ENCODE results near the gene TAF13. TPM values are rescaled to one million over a fixed set of nuclear protein-coding genes. Genes with fewer than 3 reads are reported as not detected.

Gene TAF13, protein sequence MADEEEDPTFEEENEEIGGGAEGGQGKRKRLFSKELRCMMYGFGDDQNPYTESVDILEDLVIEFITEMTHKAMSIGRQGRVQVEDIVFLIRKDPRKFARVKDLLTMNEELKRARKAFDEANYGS
- 10 to 100 TPM; 12.5 to 14.6 TPM for total RNA-seq
- polyA plus RNA-seq: 1 to 10 TPM in 1 of 2 donors, under 1 TPM in 1; 0.68 to 1.3 TPM

DNA sequence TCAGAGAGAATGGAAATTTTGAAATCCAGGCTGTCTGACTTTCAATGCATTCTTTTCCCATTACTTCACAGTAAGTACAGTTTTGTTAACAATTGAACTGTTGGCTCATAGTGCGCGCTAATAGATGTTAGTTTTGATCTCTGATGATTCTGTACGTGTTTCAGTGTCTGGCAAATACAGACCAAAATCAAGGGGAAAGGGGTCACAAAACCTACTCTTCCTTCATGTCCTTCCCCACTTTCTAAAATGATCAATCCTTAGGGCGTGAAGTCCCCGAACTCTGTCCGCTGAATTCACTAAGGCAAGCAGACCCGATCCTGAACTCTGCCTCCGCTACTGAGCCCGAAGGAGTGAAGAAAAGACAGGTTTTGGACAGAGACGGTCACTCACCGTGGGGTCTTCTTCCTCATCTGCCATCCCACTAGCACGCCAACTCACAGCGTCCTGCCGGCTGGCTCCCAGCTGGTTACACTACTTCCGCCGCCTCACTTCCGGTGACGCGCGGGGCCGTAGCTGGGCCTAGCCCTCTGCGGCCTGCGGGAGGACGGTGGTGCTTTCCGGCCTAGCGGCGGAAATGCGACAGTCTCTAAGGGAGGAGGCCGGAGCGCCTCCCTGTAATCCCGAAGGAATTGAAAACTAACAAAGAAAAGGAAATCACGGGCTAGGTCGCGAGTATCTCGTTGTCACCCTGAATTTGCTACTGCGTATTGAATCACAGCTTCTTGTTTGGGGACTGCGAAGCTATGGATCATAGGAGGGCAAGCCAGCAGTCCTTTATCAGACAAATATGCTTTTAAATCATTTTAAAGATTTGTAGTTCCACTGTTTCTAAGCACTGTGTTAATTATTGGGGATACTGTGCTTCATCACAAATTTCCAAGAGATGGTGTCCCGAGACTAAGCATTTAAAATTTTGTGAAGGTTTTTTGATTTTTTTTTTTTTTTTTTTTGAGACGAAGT is at the start of gene TAF13:
Gene TAF13 (minus strand): TSS at position 473 of the 960 bp plus-strand sequence. CDS start 56 bp downstream, at position 417.
- Histone ChIP-seq H3K27me3 (ENCODE audit: insufficient read depth, low read length) (no peaks in the 10 kb centered on the region), H3K9me3 (ENCODE audit: control insufficient read depth in 1 of 2, low read length in 2 of 2) (no peaks in the 10 kb centered on the region), H3K36me3 (ENCODE audit: insufficient read depth, low read length) (no peaks in the 10 kb centered on the region), H3K27ac (ENCODE audit: low read depth, low read length) (peak within 1 kb of the TSS; percentile 93), H3K4me3 (ENCODE audit: low read length in 2 of 2) (peak within 1 kb of the TSS; percentile 95 to 99), H3K4me1 (ENCODE audit: insufficient read depth, low read length) (peaks cover 17% of the 10 kb centered on the region)
- peak within 1 kb of the TSS; percentile 95 to 100 (median 96) for H3K4me3 Mint-ChIP-seq
- ChIA-PET CTCF (ENCODE audit: partially characterized antibody) (interaction anchor here (0.7 to 2.8 kb wide), 9 partner anchors 9 to 362 kb away, joined by 3 to 21 read pairs (median 4); partner anchors contain the start of gene TMEM167B), POLR2A (ENCODE audit: partially characterized antibody) (interaction anchor here (0.7 to 3.9 kb wide), 18 partner anchors 10 to 1888 kb away, joined by 3 to 55 read pairs (median 5); partner anchors contain the start of genes CLCC1, ELAPOR1, HENMT1 and PRPF38B)
- DNase-seq: peak; percentile 82 to 88 (median 85)
- peaks cover 0 to 2% (median 0%) of the 10 kb centered on the region in 8 donors for H3K9me3 Mint-ChIP-seq
- H3K4me1 Mint-ChIP-seq: peaks cover 7 to 23% (median 17%) of the 10 kb centered on the region in 4 donors
- H3K27ac Mint-ChIP-seq: peak within 1 kb of the TSS; percentile 99 to 100 (median 99)
- peaks cover 3 to 22% of the 10 kb centered on the region in 2 donors for H3K36me3 Mint-ChIP-seq
- no peaks in the 10 kb centered on the region for H3K27me3 Mint-ChIP-seq
- intact Hi-C loops (cut with micrococcal nuclease): loop anchor here (1.0 to 2.0 kb wide), 5 partner anchors 14 to 113 kb away; partner anchors contain the start of genes CLCC1, TMEM167B and WDR47

DNA sequence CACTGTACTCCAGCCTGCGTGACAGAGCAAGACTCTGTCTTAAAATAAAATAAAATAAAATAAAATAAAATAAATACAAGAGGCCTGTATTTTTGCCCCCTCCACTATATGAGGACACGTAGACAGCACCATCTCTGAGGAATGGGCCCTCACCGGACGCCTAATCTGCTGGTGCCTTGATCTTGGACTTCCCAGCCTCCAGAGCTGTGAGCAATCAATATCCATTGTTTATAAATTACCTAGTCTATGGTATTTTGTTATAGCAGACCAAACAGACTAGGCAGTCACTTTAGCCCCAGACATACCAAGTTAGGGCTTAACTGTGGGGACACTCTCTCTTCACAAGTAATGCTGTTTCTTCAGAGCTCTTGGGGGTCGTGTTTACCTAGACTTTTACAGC is 44.6 kb upstream of the TAF13 start:
- no peaks in the 10 kb centered on the region for H3K9me3 Mint-ChIP-seq
- CTCF ChIA-PET (ENCODE audit: partially characterized antibody): no interaction called here
- no peak overlapping the region for H3K27ac Mint-ChIP-seq

DNA sequence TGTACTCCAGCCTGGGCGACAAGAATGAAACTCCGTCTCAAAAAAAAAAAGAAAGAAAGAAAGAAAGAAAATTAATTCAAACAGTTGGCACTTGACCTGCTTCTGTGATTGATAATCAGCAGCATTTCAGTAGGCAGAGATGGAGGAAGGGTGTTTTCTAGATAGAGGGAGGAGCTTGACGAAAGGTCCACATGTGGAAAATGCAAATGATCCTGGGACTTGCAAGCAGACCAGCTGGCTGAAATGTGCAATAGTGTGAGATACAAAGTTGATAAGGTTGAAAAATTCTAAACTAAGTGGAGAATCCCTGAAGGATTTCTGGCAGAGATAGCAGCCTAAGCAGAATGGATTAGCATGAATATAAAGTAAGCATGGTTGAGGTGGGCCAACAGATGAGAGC is 42.3 kb upstream of the TAF13 start:
- Histone ChIP-seq H3K4me1 (ENCODE audit: insufficient read depth, low read length) (peaks cover 14% of the 10 kb centered on the region), H3K27ac (ENCODE audit: low read depth, low read length) (no peak overlapping the region), H3K9me3 (ENCODE audit: control insufficient read depth in 1 of 2, low read length in 2 of 2) (no peaks in the 10 kb centered on the region), H3K4me3 (ENCODE audit: low read length in 2 of 2) (no peak overlapping the region), H3K27me3 (ENCODE audit: insufficient read depth, low read length) (no peaks in the 10 kb centered on the region), H3K36me3 (ENCODE audit: insufficient read depth, low read length) (no peaks in the 10 kb centered on the region)
- Mint-ChIP-seq H3K9me3 (peaks cover 0 to 5% (median 0%) of the 10 kb centered on the region in 8 donors), H3K27ac (no peak overlapping the region), H3K27me3 (peaks cover 0 to 2% of the 10 kb centered on the region in 2 donors), H3K4me3 (no peak overlapping the region), H3K4me1 (peaks cover 16 to 25% (median 21%) of the 10 kb centered on the region in 4 donors), H3K36me3 (peaks cover 5 to 12% of the 10 kb centered on the region in 2 donors)
- intact Hi-C loops (cut with micrococcal nuclease): loop anchor here (10.0 kb wide), 1 partner anchor 553 kb away; the partner anchor contains the start of gene EEIG2
- DNase-seq: no peak
- POLR2A ChIA-PET (ENCODE audit: partially characterized antibody): interaction anchor here (1.1 kb wide), 1 partner anchor 18 kb away, joined by 4 read pairs; no protein-coding TSS in a partner anchor
- CTCF ChIA-PET (ENCODE audit: partially characterized antibody): no interaction called here

More for the DNA sequence above, 44.6 kb upstream of the TAF13 start:
- POLR2A ChIA-PET (ENCODE audit: partially characterized antibody): no interaction called here
- Mint-ChIP-seq H3K27me3 (no peaks in the 10 kb centered on the region), H3K4me1 (peaks cover 0 to 8% (median 5%) of the 10 kb centered on the region in 4 donors), H3K4me3 (no peak overlapping the region), H3K36me3 (peaks cover 1 to 12% of the 10 kb centered on the region in 2 donors)
- H3K4me1 ChIP-seq (ENCODE audit: insufficient read depth, low read length): no peaks in the 10 kb centered on the region
- no peaks in the 10 kb centered on the region for H3K9me3 ChIP-seq (ENCODE audit: control insufficient read depth in 1 of 2, low read length in 2 of 2)
- intact Hi-C loops (cut with micrococcal nuclease): no loop called here
- H3K27ac ChIP-seq (ENCODE audit: low read depth, low read length): no peak overlapping the region
- no peaks in the 10 kb centered on the region for H3K36me3 ChIP-seq (ENCODE audit: insufficient read depth, low read length)
- no peaks in the 10 kb centered on the region for H3K27me3 ChIP-seq (ENCODE audit: insufficient read depth, low read length)
- no peak overlapping the region for H3K4me3 ChIP-seq (ENCODE audit: low read length in 2 of 2)
- DNase-seq: no peak

DNA sequence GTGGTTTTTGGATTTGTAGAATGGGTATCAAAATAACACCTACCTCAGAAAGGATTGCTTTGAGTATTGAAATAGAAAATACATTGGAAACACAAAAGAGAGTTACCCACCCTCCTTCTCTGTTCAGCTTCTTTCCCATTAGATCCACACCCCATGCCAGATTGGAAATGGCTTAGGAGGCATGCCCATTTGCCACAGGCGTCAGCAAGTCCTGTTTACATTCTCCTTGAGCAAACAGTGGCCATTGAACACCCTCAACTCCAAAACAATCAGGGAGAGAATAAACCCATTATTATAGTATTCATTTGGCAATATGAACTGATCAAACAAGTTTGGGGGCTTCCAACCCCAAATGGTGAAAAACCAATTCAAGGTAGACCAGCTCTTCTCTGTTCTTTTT is 40.5 kb upstream of the TAF13 start:
- intact Hi-C loops (cut with micrococcal nuclease): loop anchor here (10.0 kb wide), 1 partner anchor 551 kb away; the partner anchor contains the start of gene EEIG2
- peaks cover 24% of the 10 kb centered on the region for H3K4me1 ChIP-seq (ENCODE audit: insufficient read depth, low read length)
- H3K27ac ChIP-seq (ENCODE audit: low read depth, low read length): no peak overlapping the region
- H3K36me3 ChIP-seq (ENCODE audit: insufficient read depth, low read length): no peaks in the 10 kb centered on the region
- Mint-ChIP-seq H3K36me3 (peaks cover 9 to 12% of the 10 kb centered on the region in 2 donors), H3K27ac (peak overlapping the region in 1 of 7 donors; percentile 39), H3K4me3 (no peak overlapping the region), H3K27me3 (peaks cover 0 to 2% of the 10 kb centered on the region in 2 donors), H3K4me1 (peaks cover 26 to 35% (median 28%) of the 10 kb centered on the region in 4 donors), H3K9me3 (peaks cover 0 to 11% (median 0%) of the 10 kb centered on the region in 8 donors)
- no peak for DNase-seq
- CTCF ChIA-PET (ENCODE audit: partially characterized antibody): interaction anchor here (0.6 to 9.4 kb wide), 2 partner anchors 15 to 369 kb away, joined by 3 to 150 read pairs; no protein-coding TSS in a partner anchor
- no peak overlapping the region for H3K4me3 ChIP-seq (ENCODE audit: low read length in 2 of 2)
- no peaks in the 10 kb centered on the region for H3K9me3 ChIP-seq (ENCODE audit: control insufficient read depth in 1 of 2, low read length in 2 of 2)
- H3K27me3 ChIP-seq (ENCODE audit: insufficient read depth, low read length): no peaks in the 10 kb centered on the region
- POLR2A ChIA-PET (ENCODE audit: partially characterized antibody): interaction anchor here (0.6 to 9.1 kb wide), 2 partner anchors 15 to 484 kb away, joined by 3 to 171 read pairs; no protein-coding TSS in a partner anchor

DNA sequence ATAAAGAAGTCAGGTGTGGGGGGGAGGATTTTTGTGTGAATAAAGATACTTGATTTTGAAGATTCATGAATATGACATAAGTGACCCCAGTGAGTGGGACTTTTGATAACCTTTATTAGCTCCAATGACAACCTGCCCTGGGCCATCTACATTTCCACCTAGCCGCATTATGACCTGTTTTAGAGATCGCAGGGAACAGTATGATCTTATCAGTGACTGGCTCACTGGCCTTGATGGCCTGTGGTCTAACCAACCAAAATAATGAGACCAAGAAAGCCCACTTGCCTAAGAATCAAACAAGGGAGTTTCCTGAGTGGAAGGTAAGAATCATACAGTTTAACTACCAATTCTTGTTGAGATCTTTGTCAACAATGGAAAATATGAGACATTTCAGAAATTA is 39.9 kb upstream of the TAF13 start:
- Histone ChIP-seq H3K4me3 (ENCODE audit: low read length in 2 of 2) (no peak overlapping the region), H3K4me1 (ENCODE audit: insufficient read depth, low read length) (peaks cover 24% of the 10 kb centered on the region), H3K27me3 (ENCODE audit: insufficient read depth, low read length) (no peaks in the 10 kb centered on the region), H3K9me3 (ENCODE audit: control insufficient read depth in 1 of 2, low read length in 2 of 2) (no peaks in the 10 kb centered on the region), H3K27ac (ENCODE audit: low read depth, low read length) (no peak overlapping the region), H3K36me3 (ENCODE audit: insufficient read depth, low read length) (no peaks in the 10 kb centered on the region)
- Mint-ChIP-seq H3K27ac (peak overlapping the region in 3 of 7 donors; percentile 1 to 39 (median 4)), H3K4me3 (peak overlapping the region in 1 of 8 donors; percentile 39), H3K9me3 (peaks cover 0 to 11% (median 0%) of the 10 kb centered on the region in 8 donors), H3K36me3 (peaks cover 9 to 12% of the 10 kb centered on the region in 2 donors), H3K27me3 (peaks cover 0 to 2% of the 10 kb centered on the region in 2 donors), H3K4me1 (peaks cover 26 to 35% (median 28%) of the 10 kb centered on the region in 4 donors)
- no peak for DNase-seq
- intact Hi-C loops (cut with micrococcal nuclease): loop anchor here (2.0 to 10.0 kb wide), 2 partner anchors 311 to 551 kb away; partner anchors contain the start of genes EEIG2 and PSMA5
- POLR2A ChIA-PET (ENCODE audit: partially characterized antibody): interaction anchor here (9.1 kb wide), 1 partner anchor 15 kb away, joined by 171 read pairs; no protein-coding TSS in a partner anchor
- CTCF ChIA-PET (ENCODE audit: partially characterized antibody): interaction anchor here (2.1 to 9.4 kb wide), 2 partner anchors 15 to 27 kb away, joined by 6 to 150 read pairs; no protein-coding TSS in a partner anchor

DNA sequence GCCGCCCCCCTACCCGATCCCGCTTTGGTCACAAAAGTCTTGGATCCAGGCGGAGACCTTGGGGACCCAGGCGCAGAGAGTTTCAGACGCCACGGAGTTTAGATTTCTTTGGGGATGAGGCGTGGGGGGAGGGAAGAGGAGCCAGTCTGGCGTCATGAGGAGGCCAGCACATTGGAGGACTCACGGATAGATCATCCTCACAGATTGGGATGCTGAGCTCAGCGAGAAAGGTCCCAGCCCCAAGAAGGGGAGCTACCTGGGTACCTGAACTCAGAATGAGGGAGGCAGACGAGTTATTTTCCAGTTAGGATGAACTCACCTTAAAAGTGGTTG is 38.5 kb upstream of the TAF13 start:
- DNase-seq: no peak
- H3K4me1 ChIP-seq (ENCODE audit: insufficient read depth, low read length): peaks cover 24% of the 10 kb centered on the region
- intact Hi-C loops (cut with micrococcal nuclease): loop anchor here (2.0 to 10.0 kb wide), 3 partner anchors 312 to 550 kb away; partner anchors contain the start of genes EEIG2 and PSMA5
- no peaks in the 10 kb centered on the region for H3K36me3 ChIP-seq (ENCODE audit: insufficient read depth, low read length)
- peak overlapping the region; percentile 91 to 99 (median 94) for H3K27ac Mint-ChIP-seq
- H3K4me1 Mint-ChIP-seq: peaks cover 26 to 35% (median 28%) of the 10 kb centered on the region in 4 donors
- ChIA-PET POLR2A (ENCODE audit: partially characterized antibody) (interaction anchor here (0.6 to 9.1 kb wide), 10 partner anchors 13 to 468 kb away, joined by 3 to 171 read pairs (median 9); partner anchors contain the start of genes PRPF38B, PSRC1, SARS1 and TAF13), CTCF (ENCODE audit: partially characterized antibody) (interaction anchor here (0.8 to 9.4 kb wide), 7 partner anchors 13 to 285 kb away, joined by 3 to 150 read pairs (median 3); partner anchors contain the start of gene WDR47)
- H3K27ac ChIP-seq (ENCODE audit: low read depth, low read length): peak overlapping the region; percentile 44
- peaks cover 7 to 9% of the 10 kb centered on the region in 2 donors for H3K36me3 Mint-ChIP-seq
- peaks cover 0 to 11% (median 0%) of the 10 kb centered on the region in 8 donors for H3K9me3 Mint-ChIP-seq
- H3K9me3 ChIP-seq (ENCODE audit: control insufficient read depth in 1 of 2, low read length in 2 of 2): no peaks in the 10 kb centered on the region
- peak overlapping the region; percentile 59 to 64 for H3K4me3 ChIP-seq (ENCODE audit: low read length in 2 of 2)
- H3K4me3 Mint-ChIP-seq: peak overlapping the region; percentile 86 to 94 (median 90)
- no peaks in the 10 kb centered on the region for H3K27me3 ChIP-seq (ENCODE audit: insufficient read depth, low read length)
- H3K27me3 Mint-ChIP-seq: peaks cover 0 to 2% of the 10 kb centered on the region in 2 donors
